HG02759 (cell line): ENCODE results near the gene NF2.

Experiments
- ATAC-seq: cut with Tn5 transposase; IDR thresholded peaks from one replicate; pipeline ENCODE4 v1.9.1; 2021; ENCODE audit warnings: mild to moderate bottlenecking, moderate library complexity; ENCODE audit not compliant: unreplicated experiment

The NF2 gene

GRCh38 chr22:29700900-29701154, 97.4 kb downstream of the NF2 start:
- ATAC-seq: no peak

GRCh38 chr22:29701155-29701999, 97.9 kb downstream of the NF2 start:
- no peak for ATAC-seq

GRCh38 chr22:29702000-29702930, 98.8 kb downstream of the NF2 start:
- ATAC-seq: no peak

GRCh38 chr22:29702931-29703501, 99.6 kb downstream of the NF2 start:
- ATAC-seq: no peak

- no peak for ATAC-seq
These were observed 100.2 kb downstream of the NF2 start for GRCh38 chr22:29703569-29704195.

- no peak for ATAC-seq
These were observed 101.3 kb downstream of the NF2 start for GRCh38 chr22:29704528-29705285.

GRCh38 chr22:29705651-29706050, 102.2 kb downstream of the NF2 start:
- ATAC-seq: no peak

GRCh38 chr22:29706486-29706885, 103.1 kb downstream of the NF2 start:
- no peak for ATAC-seq

- ATAC-seq: no peak
These were observed 103.6 kb downstream of the NF2 start for GRCh38 chr22:29707010-29707409.

GRCh38 chr22:29707471-29707870, 104.0 kb downstream of the NF2 start:
- no peak for ATAC-seq

GRCh38 chr22:29710193-29710592, 106.8 kb downstream of the NF2 start:
- no peak for ATAC-seq

GRCh38 chr22:29710922-29711593, 107.6 kb downstream of the NF2 start:
- ATAC-seq: no peak

GRCh38 chr22:29712119-29712518, 108.7 kb downstream of the NF2 start:
- no peak for ATAC-seq

- ATAC-seq: no peak
These were observed 109.8 kb downstream of the NF2 start for GRCh38 chr22:29713156-29713727.

- no peak for ATAC-seq
These were observed 111.8 kb downstream of the NF2 start for GRCh38 chr22:29715240-29715639.

- ATAC-seq: no peak
These were observed 112.3 kb downstream of the NF2 start for GRCh38 chr22:29715705-29716104.

GRCh38 chr22:29716814-29717545, 113.5 kb downstream of the NF2 start:
- ATAC-seq: no peak

GRCh38 chr22:29717789-29718188, 114.4 kb downstream of the NF2 start:
- no peak for ATAC-seq
